ENCODE data around the gene IGFN1. TPM values are rescaled to one million over a fixed set of nuclear protein-coding genes. Genes with fewer than 3 reads are reported as not detected.

Gene IGFN1
- total RNA-seq, 2 experiments from 2014 or later, result not detected

DNA sequence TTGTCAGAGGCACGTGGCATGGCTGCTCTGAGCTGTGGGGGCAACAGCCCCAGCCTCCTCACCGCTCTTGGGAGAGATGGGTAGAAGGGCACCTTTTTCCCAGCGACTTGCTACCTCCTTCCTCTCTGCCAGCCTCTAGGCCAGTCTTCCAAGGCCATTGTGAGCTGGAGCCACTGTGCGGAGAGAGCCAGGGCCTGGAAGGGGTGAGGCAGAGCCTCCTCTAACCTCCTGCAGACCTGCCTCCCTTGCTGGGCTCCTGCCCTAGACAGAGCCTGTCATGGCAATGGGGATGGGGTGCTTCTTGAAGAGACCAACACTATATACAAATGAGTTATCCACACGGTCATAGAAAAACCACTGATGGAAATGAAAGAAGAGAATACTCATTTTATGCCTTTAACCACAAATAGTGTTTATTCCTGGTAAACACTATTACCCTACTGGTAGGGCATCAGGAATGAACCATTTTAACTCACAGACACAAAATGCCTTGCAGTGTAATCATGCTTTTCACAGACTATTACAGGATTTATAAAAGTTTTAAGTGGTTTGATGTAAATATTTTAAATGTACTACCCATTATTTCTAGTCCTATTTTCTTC, 5.0 kb upstream of the IGFN1 start:
- H3K27ac Mint-ChIP-seq, result no peak overlapping the region
- intact Hi-C loops (cut with DNase I, micrococcal nuclease), result loop anchor here in 1 of 2 experiments (1.0 kb wide), 1 partner anchor 35 kb away; no protein-coding TSS in a partner anchor
- CTCF ChIA-PET, result no interaction called here

DNA sequence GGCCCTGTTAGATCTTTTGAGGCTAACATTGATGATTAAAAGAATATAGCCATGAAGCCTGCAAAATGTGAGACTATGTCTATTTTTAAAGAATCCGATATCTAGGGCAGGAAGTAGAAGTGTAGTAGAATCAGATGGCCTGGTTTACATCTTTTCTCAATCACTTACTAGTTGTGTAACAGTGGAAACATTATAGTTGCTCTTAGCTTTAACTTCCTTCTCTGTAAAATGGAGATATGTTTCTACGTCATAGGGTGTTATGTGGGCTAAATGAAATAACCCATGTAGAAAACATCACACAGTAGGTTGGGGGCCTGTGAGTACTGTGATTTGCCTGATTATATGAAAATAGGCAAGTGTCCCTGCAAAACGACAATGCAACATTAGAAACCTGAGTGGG, 4.4 kb upstream of the IGFN1 start:
- Histone ChIP-seq H3K9me3 (ENCODE audit: control insufficient read depth in 1 of 2, insufficient read depth in 1 of 2, low read length in 2 of 2) (no peaks in the 10 kb centered on the region), H3K27me3 (ENCODE audit: control insufficient read depth in 1 of 2, insufficient read depth in 2 of 2, low read length in 2 of 2) (peaks cover 5 to 9% of the 10 kb centered on the region in 2 experiments), H3K36me3 (ENCODE audit: insufficient read depth, low read length) (no peaks in the 10 kb centered on the region), H3K27ac (ENCODE audit: low read depth in 1 of 2, low read length in 2 of 2) (no peak overlapping the region), H3K4me3 (ENCODE audit: low read length) (no peak overlapping the region), H3K4me1 (ENCODE audit: insufficient read depth, low read length) (no peaks in the 10 kb centered on the region)
- Mint-ChIP-seq H3K36me3 (ENCODE audit: low read depth) (no peaks in the 10 kb centered on the region), H3K27ac (no peak overlapping the region), H3K9me3 (no peaks in the 10 kb centered on the region), H3K4me3 (no peak overlapping the region), H3K27me3 (peaks cover 40% of the 10 kb centered on the region), H3K4me1 (ENCODE audit: low read depth) (no peaks in the 10 kb centered on the region)
- intact Hi-C loops (cut with DNase I, micrococcal nuclease), result no loop called here
- DNase-seq, result no peak
- TF ChIP-seq, protein P1, sequence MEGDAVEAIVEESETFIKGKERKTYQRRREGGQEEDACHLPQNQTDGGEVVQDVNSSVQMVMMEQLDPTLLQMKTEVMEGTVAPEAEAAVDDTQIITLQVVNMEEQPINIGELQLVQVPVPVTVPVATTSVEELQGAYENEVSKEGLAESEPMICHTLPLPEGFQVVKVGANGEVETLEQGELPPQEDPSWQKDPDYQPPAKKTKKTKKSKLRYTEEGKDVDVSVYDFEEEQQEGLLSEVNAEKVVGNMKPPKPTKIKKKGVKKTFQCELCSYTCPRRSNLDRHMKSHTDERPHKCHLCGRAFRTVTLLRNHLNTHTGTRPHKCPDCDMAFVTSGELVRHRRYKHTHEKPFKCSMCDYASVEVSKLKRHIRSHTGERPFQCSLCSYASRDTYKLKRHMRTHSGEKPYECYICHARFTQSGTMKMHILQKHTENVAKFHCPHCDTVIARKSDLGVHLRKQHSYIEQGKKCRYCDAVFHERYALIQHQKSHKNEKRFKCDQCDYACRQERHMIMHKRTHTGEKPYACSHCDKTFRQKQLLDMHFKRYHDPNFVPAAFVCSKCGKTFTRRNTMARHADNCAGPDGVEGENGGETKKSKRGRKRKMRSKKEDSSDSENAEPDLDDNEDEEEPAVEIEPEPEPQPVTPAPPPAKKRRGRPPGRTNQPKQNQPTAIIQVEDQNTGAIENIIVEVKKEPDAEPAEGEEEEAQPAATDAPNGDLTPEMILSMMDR (IDR thresholded peaks at IDR 0.05), result no peak
- CTCF ChIA-PET, result no interaction called here
- no peak for ATAC-seq (ENCODE audit: poor library complexity)
- POLR2A ChIA-PET, result no interaction called here

More for the DNA sequence above, 5.0 kb upstream of the IGFN1 start:
- TF ChIP-seq, protein P1 (IDR thresholded peaks at IDR 0.05), result no peak
- no peak for ATAC-seq (ENCODE audit: poor library complexity)
- no peaks in the 10 kb centered on the region for H3K4me1 Mint-ChIP-seq (ENCODE audit: low read depth)
- peaks cover 42% of the 10 kb centered on the region for H3K27me3 Mint-ChIP-seq
- peaks cover 5 to 7% of the 10 kb centered on the region in 2 experiments for H3K27me3 ChIP-seq (ENCODE audit: control insufficient read depth in 1 of 2, insufficient read depth in 2 of 2, low read length in 2 of 2)
- H3K4me3 ChIP-seq (ENCODE audit: low read length), result no peak overlapping the region
- POLR2A ChIA-PET, result no interaction called here
- no peaks in the 10 kb centered on the region for H3K9me3 Mint-ChIP-seq
- no peak overlapping the region for H3K4me3 Mint-ChIP-seq
- no peaks in the 10 kb centered on the region for H3K36me3 ChIP-seq (ENCODE audit: insufficient read depth, low read length)
- no peak overlapping the region for H3K27ac ChIP-seq (ENCODE audit: low read depth in 1 of 2, low read length in 2 of 2)
- DNase-seq, result no peak
- no peaks in the 10 kb centered on the region for H3K4me1 ChIP-seq (ENCODE audit: insufficient read depth, low read length)
- no peaks in the 10 kb centered on the region for H3K36me3 Mint-ChIP-seq (ENCODE audit: low read depth)
- H3K9me3 ChIP-seq (ENCODE audit: control insufficient read depth in 1 of 2, insufficient read depth in 1 of 2, low read length in 2 of 2), result no peaks in the 10 kb centered on the region

DNA sequence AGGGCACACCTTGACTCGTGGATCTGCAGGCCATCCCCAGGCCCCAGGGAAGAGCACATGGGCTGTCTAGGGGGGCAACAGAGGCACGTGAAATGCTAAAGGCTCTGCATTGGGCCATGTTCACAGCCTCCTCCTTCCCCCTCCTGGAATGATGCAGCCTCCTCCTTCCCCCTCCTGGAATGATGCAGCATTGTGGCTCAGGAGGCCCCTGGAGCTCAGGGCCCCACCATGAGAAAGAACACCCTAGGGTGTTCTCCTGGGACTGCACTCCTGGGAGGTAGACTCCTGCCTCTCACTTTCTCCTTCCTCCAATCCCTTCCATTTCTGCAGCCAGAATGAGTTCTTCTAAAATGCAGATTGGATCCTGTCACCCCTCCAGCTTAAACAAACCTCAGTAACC, 1.5 kb upstream of the IGFN1 start:
- Mint-ChIP-seq H3K27me3 (peaks cover 30% of the 10 kb centered on the region), H3K27ac (no peak overlapping the region), H3K4me1 (ENCODE audit: low read depth) (no peaks in the 10 kb centered on the region), H3K36me3 (ENCODE audit: low read depth) (no peaks in the 10 kb centered on the region), H3K9me3 (no peaks in the 10 kb centered on the region), H3K4me3 (no peak overlapping the region)
- Histone ChIP-seq H3K4me1 (ENCODE audit: insufficient read depth, low read length) (no peaks in the 10 kb centered on the region), H3K4me3 (ENCODE audit: low read length) (no peak overlapping the region), H3K27ac (ENCODE audit: low read depth in 1 of 2, low read length in 2 of 2) (no peak overlapping the region), H3K9me3 (ENCODE audit: control insufficient read depth in 1 of 2, insufficient read depth in 1 of 2, low read length in 2 of 2) (no peaks in the 10 kb centered on the region), H3K27me3 (ENCODE audit: control insufficient read depth in 1 of 2, insufficient read depth in 2 of 2, low read length in 2 of 2) (peaks cover 0 to 7% of the 10 kb centered on the region in 2 experiments), H3K36me3 (ENCODE audit: insufficient read depth, low read length) (no peaks in the 10 kb centered on the region)
- ATAC-seq (ENCODE audit: poor library complexity) (no peak), DNase-seq (no peak)
- intact Hi-C loops (cut with DNase I, micrococcal nuclease), result no loop called here
- CTCF ChIA-PET, result no interaction called here
- TF ChIP-seq, protein P1 (IDR thresholded peaks at IDR 0.05), result no peak
- POLR2A ChIA-PET, result no interaction called here

All from CD4-positive, alpha-beta T cell (primary cell).